ENCODE results near the gene GRB10. TPM values are rescaled to one million over a fixed set of nuclear protein-coding genes. Genes with fewer than 3 reads are reported as not detected.

Gene GRB10
- total and polyA plus RNA-seq, 2 experiments from 2014 or later: 35.0 to 154 TPM

DNA sequence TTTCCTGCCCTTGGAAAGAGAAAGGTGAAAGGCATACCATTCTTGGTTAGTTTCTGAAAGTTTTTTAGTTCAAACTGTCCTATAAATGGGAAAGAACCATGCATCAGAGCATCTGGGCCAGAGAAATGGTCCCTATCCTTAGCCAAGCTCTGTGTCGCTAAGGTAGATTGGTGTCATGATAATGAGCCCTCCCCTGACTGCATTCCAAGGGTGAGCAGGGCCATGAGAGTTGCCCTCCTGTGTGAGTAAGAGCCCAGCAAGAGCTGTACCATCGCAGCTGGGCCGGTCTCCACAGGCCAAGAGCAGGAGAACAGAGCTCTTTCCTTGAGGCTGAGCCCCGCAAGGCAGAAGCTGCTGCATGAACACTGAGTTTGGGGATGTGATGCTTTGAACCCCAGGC is 30.3 kb downstream of the GRB10 start (continued):
- no peak for TF ChIP-seq NANOG (IDR thresholded peaks at IDR 0.05; ENCODE audit: borderline replicate concordance)
- TF ChIP-seq ZNF114 (CRISPR knock-in tag; IDR thresholded peaks at IDR 0.05): no peak

DNA sequence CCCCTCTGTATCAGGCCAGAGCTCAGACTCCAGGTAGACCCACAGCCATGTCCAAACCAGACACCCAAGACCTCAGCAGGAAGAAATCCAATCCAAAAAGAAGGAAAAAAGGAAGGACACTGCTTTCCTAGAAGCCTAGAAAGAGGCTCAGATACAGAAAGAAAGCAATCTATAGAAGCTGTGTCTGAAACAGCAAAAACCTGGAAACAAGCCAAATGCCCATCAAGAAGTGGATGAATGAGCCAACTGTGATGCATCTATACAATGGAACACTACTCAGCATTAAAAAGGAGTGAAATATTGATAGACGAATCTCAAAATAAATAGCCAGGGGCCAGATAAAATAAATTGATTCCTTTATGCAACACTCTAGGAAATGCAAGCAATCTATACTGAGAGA is 31.6 kb downstream of the GRB10 start:
- Histone ChIP-seq H2AFZ (no peak overlapping the region), H3K4me2 (no peak overlapping the region), H3K27ac (ENCODE audit: low read depth) (no peak overlapping the region), H3K36me3 (ENCODE audit: insufficient read depth) (no peaks in the 10 kb centered on the region; the same call in 1 of the 2 replicates), H3K79me2 (replicated peaks; ENCODE audit: insufficient read depth) (peaks cover 100% of the 10 kb centered on the region), H3K4me1 (ENCODE audit: insufficient read depth) (peaks cover 25% of the 10 kb centered on the region; the same call in 1 of the 2 replicates), H3F3A (replicated peaks; ENCODE audit: low read depth) (no peaks in the 10 kb centered on the region), H3K9me2 (ENCODE audit: insufficient read depth) (peaks cover 7% of the 10 kb centered on the region; the same call in 1 of the 2 replicates), H4K20me1 (replicated peaks; ENCODE audit: insufficient read depth) (peaks cover 52% of the 10 kb centered on the region), H3K27me3 (ENCODE audit: insufficient read depth) (no peaks in the 10 kb centered on the region), H3K4me3 (no peak overlapping the region)
- DNase-seq (ENCODE audit: low spot score) (no peak), ATAC-seq (no peak)
- Mint-ChIP-seq H3K27me3 (ENCODE audit: insufficient read depth, low read depth, poor library complexity) (peaks cover 11% of the 10 kb centered on the region), H3K9me3 (no peaks in the 10 kb centered on the region), H3K27ac (no peak overlapping the region), H3K4me3 (no peak overlapping the region), H3K4me1 (peaks cover 61% of the 10 kb centered on the region), H3K36me3 (ENCODE audit: low read depth) (peaks cover 68% of the 10 kb centered on the region)
- TF ChIP-seq STAT1 (IDR thresholded peaks at IDR 0.05; ENCODE audit: unreplicated experiment) (no peak), ZNF331 (CRISPR knock-in tag; IDR thresholded peaks at IDR 0.05; ENCODE audit: low read depth) (no peak), ZNF114 (CRISPR knock-in tag; IDR thresholded peaks at IDR 0.05) (no peak), CREB1 (CRISPR knock-in tag; IDR thresholded peaks at IDR 0.05; ENCODE audit: low read depth) (no peak), NANOG (IDR thresholded peaks at IDR 0.05; ENCODE audit: borderline replicate concordance) (no peak), EZH2 (IDR thresholded peaks at IDR 0.05; ENCODE audit: low read depth, unreplicated experiment) (no peak), EZH2phosphoT487 (IDR thresholded peaks at IDR 0.05; ENCODE audit: unreplicated experiment) (no peak), POLR2AphosphoS5 (IDR thresholded peaks at IDR 0.05; ENCODE audit: low read depth) (no peak), JUNB (IDR thresholded peaks at IDR 0.05; ENCODE audit: unreplicated experiment) (no peak)
- TF ChIP-seq, protein P1, sequence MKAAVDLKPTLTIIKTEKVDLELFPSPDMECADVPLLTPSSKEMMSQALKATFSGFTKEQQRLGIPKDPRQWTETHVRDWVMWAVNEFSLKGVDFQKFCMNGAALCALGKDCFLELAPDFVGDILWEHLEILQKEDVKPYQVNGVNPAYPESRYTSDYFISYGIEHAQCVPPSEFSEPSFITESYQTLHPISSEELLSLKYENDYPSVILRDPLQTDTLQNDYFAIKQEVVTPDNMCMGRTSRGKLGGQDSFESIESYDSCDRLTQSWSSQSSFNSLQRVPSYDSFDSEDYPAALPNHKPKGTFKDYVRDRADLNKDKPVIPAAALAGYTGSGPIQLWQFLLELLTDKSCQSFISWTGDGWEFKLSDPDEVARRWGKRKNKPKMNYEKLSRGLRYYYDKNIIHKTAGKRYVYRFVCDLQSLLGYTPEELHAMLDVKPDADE (IDR thresholded peaks at IDR 0.05): no peak
- TF ChIP-seq, protein P2, sequence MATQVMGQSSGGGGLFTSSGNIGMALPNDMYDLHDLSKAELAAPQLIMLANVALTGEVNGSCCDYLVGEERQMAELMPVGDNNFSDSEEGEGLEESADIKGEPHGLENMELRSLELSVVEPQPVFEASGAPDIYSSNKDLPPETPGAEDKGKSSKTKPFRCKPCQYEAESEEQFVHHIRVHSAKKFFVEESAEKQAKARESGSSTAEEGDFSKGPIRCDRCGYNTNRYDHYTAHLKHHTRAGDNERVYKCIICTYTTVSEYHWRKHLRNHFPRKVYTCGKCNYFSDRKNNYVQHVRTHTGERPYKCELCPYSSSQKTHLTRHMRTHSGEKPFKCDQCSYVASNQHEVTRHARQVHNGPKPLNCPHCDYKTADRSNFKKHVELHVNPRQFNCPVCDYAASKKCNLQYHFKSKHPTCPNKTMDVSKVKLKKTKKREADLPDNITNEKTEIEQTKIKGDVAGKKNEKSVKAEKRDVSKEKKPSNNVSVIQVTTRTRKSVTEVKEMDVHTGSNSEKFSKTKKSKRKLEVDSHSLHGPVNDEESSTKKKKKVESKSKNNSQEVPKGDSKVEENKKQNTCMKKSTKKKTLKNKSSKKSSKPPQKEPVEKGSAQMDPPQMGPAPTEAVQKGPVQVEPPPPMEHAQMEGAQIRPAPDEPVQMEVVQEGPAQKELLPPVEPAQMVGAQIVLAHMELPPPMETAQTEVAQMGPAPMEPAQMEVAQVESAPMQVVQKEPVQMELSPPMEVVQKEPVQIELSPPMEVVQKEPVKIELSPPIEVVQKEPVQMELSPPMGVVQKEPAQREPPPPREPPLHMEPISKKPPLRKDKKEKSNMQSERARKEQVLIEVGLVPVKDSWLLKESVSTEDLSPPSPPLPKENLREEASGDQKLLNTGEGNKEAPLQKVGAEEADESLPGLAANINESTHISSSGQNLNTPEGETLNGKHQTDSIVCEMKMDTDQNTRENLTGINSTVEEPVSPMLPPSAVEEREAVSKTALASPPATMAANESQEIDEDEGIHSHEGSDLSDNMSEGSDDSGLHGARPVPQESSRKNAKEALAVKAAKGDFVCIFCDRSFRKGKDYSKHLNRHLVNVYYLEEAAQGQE (IDR thresholded peaks at IDR 0.05; ENCODE audit: unreplicated experiment): no peak
- TF ChIP-seq, protein P3, sequence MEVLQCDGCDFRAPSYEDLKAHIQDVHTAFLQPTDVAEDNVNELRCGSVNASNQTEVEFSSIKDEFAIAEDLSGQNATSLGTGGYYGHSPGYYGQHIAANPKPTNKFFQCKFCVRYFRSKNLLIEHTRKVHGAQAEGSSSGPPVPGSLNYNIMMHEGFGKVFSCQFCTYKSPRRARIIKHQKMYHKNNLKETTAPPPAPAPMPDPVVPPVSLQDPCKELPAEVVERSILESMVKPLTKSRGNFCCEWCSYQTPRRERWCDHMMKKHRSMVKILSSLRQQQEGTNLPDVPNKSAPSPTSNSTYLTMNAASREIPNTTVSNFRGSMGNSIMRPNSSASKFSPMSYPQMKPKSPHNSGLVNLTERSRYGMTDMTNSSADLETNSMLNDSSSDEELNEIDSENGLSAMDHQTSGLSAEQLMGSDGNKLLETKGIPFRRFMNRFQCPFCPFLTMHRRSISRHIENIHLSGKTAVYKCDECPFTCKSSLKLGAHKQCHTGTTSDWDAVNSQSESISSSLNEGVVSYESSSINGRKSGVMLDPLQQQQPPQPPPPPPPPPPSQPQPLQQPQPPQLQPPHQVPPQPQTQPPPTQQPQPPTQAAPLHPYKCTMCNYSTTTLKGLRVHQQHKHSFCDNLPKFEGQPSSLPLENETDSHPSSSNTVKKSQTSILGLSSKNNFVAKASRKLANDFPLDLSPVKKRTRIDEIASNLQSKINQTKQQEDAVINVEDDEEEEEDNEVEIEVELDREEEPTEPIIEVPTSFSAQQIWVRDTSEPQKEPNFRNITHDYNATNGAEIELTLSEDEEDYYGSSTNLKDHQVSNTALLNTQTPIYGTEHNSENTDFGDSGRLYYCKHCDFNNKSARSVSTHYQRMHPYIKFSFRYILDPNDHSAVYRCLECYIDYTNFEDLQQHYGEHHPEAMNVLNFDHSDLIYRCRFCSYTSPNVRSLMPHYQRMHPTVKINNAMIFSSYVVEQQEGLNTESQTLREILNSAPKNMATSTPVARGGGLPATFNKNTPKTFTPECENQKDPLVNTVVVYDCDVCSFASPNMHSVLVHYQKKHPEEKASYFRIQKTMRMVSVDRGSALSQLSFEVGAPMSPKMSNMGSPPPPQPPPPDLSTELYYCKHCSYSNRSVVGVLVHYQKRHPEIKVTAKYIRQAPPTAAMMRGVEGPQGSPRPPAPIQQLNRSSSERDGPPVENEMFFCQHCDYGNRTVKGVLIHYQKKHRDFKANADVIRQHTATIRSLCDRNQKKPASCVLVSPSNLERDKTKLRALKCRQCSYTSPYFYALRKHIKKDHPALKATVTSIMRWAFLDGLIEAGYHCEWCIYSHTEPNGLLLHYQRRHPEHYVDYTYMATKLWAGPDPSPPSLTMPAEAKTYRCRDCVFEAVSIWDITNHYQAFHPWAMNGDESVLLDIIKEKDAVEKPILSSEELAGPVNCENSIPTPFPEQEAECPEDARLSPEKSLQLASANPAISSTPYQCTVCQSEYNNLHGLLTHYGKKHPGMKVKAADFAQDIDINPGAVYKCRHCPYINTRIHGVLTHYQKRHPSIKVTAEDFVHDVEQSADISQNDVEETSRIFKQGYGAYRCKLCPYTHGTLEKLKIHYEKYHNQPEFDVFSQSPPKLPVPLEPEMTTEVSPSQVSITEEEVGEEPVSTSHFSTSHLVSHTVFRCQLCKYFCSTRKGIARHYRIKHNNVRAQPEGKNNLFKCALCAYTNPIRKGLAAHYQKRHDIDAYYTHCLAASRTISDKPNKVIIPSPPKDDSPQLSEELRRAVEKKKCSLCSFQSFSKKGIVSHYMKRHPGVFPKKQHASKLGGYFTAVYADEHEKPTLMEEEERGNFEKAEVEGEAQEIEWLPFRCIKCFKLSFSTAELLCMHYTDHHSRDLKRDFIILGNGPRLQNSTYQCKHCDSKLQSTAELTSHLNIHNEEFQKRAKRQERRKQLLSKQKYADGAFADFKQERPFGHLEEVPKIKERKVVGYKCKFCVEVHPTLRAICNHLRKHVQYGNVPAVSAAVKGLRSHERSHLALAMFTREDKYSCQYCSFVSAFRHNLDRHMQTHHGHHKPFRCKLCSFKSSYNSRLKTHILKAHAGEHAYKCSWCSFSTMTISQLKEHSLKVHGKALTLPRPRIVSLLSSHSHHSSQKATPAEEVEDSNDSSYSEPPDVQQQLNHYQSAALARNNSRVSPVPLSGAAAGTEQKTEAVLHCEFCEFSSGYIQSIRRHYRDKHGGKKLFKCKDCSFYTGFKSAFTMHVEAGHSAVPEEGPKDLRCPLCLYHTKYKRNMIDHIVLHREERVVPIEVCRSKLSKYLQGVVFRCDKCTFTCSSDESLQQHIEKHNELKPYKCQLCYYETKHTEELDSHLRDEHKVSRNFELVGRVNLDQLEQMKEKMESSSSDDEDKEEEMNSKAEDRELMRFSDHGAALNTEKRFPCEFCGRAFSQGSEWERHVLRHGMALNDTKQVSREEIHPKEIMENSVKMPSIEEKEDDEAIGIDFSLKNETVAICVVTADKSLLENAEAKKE (CRISPR knock-in tag; IDR thresholded peaks at IDR 0.05): no peak
- TF ChIP-seq, protein P4, sequence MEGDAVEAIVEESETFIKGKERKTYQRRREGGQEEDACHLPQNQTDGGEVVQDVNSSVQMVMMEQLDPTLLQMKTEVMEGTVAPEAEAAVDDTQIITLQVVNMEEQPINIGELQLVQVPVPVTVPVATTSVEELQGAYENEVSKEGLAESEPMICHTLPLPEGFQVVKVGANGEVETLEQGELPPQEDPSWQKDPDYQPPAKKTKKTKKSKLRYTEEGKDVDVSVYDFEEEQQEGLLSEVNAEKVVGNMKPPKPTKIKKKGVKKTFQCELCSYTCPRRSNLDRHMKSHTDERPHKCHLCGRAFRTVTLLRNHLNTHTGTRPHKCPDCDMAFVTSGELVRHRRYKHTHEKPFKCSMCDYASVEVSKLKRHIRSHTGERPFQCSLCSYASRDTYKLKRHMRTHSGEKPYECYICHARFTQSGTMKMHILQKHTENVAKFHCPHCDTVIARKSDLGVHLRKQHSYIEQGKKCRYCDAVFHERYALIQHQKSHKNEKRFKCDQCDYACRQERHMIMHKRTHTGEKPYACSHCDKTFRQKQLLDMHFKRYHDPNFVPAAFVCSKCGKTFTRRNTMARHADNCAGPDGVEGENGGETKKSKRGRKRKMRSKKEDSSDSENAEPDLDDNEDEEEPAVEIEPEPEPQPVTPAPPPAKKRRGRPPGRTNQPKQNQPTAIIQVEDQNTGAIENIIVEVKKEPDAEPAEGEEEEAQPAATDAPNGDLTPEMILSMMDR (conservative IDR thresholded peaks at IDR 0.05; ENCODE audit: low read depth in 2 of 2): no peak

Measured in GM23338 (cell line).